GM19023 (cell line): ENCODE data around the gene FSD1.
"Not testable (repeated sequence)": the region's sequence is repeated elsewhere in the genome, so short reads cannot be mapped to it uniquely, and the experiment has no call there.

Experiments used
- ATAC-seq: cut with Tn5 transposase; IDR thresholded peaks from one replicate; pipeline ENCODE4 v1.9.1; 2021; ENCODE audit warnings: mild to moderate bottlenecking, moderate library complexity; ENCODE audit not compliant: unreplicated experiment

Gene FSD1

DNA sequence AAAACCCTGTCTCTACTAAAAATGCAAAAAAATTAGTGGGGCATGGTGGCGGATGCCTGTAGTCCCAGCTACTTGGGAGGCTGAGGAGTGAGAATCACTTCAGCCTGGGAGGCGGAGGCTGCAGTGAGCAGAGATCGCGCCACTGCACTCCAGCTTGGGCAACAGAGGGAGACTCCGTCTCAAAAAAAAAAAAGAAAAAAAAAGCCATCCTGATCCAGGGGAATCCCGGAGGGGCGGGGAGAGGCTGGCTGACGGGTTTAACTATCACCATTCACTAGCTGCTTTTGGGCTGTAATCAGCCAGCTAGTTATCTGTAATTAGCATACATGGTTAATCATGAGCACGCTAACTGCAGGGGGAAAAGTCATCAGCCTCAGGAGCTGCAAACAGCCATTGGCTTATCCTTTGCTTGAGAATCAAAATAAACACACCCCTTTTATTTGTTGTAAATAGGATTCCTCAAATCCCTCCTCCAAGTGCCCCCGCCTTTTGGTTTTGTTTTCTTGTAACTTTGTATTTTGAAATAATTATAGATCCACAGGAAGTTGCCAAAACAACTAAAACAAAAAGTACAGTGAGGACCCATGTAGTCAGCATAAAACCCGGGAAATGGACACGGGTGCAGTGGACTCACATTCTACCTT is 9.6 kb downstream of the FSD1 start:
- ATAC-seq, result no peak

DNA sequence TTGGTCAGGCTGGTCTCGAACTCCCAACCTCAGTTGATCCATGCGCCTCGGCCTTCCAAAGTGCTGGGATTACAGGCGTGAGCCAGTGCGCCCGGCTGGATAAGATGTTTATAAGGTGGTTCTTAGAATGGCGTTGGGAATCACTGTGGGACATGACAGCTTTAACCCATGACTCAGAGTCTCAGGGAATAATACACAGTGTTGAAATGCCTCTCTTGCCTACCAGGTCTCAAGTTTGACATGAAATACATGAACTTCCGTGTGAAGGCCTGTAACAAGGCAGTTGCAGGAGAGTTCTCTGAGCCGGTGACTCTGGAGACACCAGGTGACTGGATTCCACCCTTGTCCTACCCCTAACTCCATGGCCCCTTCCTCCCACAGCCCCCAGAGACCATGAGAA is 12.6 kb downstream of the FSD1 start:
- no peak for ATAC-seq

DNA sequence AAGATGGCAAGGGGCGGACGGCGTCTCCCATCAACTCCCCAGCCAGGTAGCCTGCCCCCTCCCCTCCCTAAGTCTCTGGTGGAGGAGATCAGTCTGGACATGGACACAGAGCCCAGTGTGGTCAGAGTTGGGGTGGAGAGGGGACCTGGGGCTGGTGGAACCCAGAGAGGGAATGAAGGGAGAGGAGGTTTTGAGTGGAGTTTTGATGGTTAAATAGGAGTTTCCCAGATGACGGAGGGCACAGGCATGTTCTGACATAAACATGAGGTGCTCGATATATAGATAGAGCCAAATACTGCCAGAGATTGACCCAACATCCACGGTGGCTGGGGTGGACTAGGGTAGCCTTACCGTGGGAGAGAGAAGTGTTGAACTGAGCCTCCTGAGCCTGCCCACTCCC is 14.1 kb downstream of the FSD1 start:
- ATAC-seq, result no peak

DNA sequence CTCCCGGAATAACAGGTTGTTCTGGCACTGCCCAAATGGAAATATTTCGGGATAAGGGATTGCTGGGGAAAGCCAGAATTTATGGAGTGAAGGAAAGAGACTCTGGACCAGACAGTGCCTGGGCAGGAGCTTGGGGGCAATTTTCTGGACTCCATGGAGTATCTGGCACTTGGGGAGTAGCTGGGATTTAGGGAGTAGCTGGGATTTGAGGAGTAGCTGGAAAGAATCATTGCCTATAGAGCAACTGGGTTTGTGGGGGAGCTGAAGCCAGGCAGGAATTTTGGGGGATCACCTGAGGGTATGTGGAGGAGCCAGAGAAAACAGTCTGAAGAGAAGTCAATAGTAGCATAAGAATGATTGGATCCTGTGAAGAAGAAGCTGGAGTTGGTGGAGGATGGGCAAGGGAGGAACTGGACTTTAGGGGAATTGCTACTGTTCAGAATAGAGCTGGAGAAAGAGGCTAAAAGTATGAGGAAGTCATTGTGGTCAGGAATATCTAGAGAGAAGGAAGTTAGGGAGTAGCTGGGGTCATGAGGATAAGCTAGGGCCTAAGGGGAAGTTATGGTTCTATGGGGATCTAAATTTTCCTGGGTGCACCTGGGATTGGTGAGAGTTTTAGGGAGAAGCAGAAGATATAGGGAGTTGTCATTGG is 14.8 kb downstream of the FSD1 start:
- no peak for ATAC-seq

DNA sequence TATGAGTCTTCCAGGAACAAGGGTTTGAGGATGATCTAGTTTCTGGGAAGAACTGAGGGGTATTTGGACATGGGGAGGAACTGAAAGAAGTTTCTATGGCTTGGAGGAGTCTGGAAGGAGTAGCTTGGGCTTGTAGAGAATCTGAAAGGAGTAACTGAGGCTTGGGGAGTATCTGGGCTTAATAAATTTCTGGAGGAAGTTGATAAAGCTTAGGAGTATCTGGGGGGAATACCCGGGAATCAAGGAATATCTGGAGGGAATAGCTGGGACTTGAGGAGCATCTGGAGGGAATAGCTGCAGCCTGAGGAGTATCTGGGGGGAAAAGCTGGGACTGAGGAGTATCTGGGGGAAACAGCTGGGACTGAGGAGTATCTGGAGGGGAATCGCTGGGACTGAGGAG is 16.0 kb downstream of the FSD1 start:
- no peak for ATAC-seq

DNA sequence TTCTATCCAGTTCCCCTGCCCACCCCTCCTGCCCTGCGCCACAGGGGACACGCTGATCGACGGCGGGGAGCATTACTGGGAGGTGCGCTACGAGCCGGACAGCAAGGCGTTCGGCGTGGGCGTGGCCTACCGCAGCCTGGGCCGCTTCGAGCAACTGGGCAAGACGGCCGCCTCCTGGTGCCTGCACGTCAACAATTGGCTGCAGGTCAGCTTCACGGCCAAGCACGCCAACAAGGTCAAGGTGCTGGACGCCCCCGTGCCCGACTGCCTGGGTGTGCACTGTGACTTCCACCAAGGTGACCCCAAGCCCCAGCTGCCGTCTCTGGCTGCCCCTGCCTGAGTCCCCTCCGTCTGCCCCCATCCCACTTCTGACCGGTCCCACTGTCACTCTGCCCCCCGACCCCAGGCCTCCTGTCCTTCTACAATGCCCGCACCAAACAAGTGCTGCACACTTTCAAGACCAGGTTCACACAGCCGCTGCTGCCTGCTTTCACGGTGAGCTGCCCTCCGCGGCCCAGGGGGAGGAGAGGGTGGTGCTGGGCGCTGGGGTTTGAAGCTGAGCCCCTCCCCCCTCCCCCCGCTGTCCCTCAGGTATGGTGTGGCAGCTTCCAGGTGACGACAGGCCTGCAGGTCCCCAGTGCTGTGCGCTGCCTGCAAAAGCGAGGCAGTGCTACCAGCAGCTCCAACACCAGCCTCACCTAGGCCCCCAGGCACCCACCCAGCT is 18.7 kb downstream of the FSD1 start:
- no peak for ATAC-seq

DNA sequence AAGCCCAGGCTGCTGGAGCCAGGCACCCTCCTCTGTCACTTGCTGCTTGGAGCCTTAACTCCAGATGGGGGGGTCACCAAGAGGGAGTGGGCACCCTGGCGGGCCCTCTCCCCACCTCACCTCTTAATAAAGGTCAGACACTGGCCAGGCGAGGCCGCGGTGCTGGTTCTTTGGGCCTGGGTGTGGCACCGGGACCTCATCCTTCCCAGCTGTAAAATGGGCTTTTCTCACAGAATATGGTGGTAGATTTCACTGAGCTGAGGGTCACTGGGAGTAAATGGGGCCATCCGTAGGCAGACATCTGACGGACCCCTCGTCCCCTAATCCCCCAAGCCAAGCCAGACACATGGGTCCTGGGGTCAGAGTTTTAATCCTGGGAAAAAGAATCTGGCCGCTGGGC is 19.3 kb downstream of the FSD1 start:
- ATAC-seq, result no peak

DNA sequence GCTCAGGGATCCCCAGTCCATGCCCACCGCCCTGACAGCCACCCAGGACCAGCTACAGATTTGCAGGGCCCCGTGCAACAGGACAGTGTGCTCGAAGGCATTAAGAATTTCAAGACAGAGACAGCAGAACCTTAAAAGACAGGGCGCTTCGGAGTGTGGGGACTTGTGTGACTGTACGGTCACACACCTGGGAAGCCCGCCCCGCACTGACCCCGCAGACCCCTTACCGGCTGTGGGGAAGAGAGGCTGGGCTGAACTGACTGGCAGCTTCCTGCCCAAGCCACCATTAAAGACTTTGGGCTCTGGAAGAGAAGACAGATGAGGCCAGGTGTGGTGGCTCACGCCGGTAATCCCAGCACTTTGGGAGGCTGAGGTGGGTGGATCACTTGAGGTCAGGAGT is 19.8 kb downstream of the FSD1 start:
- ATAC-seq, result no peak

DNA sequence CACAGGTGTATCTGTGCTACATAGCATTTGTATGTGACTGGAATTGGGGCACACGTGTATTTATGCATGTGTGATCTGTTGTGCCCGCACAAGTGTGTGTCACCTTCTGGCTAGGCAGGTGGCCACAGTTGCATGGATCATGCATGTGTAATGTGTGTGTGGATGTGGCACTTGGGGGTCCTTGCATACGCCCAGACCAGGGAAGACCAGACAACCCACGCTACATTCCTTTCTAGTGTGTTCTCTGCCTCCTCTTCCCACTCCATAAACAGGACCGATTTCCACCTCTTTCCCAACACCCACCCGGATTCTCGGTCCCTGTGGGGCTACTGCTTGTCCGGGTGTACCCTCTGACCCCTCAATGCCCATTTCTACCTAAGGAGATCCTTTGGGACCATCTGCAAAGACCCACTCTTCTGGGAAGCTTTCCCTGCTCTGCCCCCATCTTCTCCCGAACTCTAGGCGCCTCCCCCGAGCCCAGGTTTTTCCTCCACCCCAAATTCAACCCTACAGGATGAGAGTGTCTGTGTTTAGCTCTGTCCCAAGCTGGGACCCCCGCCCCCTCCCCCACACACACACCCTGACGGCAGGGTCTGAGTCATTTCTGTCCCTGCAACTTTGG is 21.9 kb downstream of the FSD1 start:
- no peak for ATAC-seq

DNA sequence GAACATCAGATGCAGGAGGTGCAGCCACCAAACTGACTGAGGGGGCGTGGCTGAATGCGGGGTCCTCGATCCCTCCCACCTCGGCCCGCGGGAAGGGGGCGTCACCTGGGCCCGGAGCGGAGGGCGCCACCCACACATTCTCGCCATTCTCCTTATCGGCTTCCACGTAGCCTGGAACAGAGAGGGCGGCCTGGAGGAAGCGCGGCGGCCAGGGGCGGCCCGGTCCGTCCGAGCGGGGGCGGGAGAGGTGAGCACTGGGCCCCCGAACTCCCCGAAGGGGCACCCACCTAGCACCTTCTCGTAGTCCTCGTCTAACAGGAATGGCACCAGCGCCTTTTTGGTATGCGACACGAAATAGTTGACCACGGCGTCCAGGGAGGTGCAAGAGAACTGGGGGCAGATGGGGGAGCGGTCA is 22.4 kb downstream of the FSD1 start:
- no peak for ATAC-seq

DNA sequence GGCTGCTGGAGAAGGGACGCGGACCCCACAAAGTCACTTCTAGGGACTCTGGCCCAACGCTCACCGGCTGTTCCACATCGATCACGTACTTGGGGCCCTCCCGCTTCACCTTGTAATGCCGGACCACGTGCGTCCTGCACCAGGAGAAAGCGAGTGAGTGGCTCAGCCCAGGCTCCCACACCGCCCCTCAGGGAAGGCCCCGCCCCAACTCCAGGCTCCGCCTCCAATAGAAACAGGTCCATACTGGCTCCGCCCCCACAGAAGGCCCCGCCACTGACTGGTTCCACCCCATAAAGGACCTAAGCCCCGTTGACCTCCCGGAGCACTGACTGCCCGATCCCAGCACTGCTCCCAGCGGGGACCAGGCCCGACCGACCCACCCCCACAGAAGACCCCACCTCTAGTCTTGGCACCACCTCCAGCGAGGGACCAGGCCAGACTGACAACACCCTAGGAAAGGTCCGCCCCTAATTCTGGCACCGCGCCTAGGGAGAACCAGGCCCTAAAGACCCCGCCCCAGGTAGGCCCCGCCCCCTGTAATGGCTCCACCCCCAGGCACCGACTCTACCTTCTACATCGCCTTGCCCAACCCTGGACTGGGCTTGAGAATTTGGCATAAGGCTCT is 23.0 kb downstream of the FSD1 start:
- no peak for ATAC-seq

DNA sequence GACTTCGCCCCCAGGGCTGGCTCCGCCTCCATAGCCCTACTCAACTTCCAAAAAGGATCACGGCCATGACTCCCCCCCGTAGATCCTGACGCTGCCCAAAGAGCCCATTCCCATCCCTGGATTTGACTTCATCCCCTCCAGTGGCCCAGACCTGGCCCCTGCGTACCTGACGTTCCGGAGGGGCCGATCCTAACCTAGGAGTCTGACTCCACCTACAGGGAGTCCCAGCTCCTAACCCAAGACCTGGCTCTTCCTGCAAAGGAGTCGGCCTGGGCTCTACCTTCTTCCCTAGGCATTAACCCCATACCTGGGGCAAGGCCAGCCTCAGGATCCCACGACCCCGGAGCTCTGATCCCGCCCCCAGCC is 23.5 kb downstream of the FSD1 start:
- ATAC-seq, result no peak

DNA sequence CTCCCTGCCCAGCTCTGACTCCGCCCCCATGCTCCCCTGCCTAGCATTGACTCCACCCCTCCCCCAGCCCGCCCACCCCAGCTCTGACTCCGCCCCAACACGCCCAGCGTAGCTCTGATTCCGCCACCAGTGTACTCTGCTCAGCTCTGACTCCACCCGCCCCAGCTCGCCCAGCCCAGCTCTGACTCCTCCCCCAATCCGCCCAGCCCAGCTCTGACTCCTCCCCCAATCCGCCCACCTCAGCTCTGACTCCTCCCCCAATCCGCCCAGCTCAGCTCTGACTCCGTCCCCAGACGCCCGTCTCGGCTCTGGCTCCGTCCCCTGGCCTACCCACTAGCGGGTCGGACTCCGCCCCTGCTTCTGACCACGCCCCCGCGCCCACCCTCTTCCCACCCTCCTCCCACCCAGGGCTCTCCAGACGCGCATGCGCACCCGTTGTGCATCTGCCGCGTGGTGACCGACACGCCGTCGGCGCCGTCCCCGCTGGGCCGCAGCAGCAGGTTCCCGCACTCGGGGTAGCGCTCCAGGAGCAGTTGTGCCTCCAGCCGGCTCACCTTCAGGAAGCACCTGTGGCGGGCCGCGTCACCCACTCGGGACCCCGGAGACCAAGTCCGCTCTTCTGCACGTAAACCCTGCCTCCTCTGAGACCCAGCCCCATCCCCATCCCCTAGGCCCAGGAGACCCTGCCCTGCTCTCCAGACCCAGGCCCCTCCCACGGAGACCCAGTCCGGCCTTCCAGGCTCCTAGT is 24.0 kb downstream of the FSD1 start:
- peak; percentile 76 for ATAC-seq

DNA sequence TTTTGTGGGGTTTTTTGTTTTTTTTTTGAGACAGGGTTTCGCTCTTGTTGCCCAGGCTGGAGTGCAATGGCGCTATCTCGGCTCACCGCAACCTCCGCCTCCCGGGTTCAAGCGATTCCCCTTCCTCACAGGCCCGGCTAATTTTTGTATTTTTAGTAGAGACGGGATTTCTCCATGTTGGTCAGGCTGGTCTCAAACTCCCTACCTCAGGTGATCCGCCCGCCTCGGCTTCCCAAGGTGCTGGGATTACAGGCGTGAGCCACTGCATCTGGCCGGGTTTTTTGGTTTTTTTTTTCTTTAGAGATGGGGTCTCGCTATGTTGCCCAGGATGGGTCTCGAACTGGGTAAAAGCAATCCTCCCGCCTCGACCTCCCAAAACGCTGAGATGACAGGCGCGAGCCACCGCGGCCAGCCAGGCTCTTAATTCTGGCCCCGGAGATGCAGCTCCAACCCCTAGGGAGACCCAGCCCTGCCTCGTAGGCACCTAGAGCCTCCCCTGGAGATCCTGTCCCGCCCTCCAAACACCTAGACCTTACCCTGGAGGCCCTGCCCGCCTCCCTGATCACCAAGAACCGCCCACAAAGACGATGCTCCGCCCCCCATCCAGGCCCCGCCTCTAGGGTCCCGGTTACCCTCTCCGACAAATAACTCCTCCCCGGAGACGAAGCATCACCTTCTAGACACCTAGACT is 24.7 kb downstream of the FSD1 start:
- not testable (repeated sequence) for ATAC-seq

DNA sequence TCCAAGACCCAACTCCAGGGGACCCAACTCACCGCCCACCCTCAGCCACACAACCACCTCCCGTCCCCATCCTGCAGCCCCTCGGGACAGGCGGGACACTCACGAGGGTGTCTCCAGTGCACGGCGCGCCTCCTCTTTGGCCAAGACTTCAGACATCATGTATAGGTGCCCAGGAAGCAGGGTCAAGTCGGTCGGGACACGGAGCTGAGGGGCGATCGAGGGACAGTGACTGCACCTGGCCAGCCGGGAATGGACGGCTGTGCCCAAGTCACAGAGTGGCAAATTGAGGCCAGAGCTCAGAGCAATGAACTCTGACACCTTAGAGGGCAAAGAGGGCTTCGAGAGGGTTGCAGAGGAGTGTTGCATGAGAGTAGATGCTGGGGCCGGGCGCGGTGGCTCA is 25.5 kb downstream of the FSD1 start:
- no peak for ATAC-seq

DNA sequence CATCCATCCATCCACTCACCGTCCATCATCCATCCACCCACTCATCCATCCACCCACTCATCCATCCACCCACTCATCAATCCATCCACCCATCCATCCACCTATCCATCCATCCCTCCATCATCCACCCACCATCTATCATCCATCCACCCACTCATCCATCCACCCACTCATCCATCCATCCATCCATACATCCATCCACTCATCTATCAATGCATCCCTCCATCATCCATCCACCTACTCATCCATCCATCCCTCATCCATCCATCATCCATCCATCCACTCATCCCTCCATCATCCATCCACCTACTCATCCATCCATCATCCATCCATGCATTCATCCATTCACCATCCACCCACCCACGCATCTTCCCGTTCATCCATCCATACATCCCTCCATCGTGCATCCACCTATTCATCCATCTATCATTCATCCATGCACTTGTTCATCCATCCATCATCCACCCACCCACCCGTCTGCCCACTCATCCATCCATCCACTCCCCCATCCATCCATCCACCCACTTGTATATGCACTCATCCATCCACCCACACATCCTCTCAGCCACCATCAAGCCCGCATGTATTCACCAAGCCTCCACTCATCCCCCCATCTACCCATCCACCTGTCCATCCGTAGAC is 30.7 kb downstream of the FSD1 start:
- no peak for ATAC-seq

DNA sequence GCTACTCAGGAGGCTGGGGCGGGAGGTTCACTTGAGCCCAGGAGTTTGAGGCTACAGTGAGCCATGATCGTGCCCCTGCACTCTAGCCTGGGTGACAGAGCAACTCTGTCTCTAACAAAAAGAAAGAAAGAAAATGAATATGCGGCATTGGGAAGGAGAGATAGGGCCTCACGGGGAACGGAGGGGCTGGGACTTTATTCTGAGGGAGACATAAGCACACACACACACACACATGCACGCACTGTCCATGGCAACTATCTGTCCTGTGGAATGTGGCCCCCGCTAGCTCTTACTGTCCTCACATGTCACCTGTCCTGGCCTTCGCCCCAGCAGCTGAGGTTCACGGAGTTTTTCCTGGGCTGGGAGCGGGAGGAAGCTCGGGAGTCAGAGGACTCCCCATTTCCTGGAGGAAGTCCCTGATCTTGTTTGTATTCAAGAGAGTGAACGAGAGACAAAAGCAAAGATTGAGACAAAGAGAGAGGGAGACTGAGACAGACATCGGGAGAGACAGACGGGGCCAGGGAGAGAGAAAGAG is 33.6 kb downstream of the FSD1 start:
- ATAC-seq, result no peak

DNA sequence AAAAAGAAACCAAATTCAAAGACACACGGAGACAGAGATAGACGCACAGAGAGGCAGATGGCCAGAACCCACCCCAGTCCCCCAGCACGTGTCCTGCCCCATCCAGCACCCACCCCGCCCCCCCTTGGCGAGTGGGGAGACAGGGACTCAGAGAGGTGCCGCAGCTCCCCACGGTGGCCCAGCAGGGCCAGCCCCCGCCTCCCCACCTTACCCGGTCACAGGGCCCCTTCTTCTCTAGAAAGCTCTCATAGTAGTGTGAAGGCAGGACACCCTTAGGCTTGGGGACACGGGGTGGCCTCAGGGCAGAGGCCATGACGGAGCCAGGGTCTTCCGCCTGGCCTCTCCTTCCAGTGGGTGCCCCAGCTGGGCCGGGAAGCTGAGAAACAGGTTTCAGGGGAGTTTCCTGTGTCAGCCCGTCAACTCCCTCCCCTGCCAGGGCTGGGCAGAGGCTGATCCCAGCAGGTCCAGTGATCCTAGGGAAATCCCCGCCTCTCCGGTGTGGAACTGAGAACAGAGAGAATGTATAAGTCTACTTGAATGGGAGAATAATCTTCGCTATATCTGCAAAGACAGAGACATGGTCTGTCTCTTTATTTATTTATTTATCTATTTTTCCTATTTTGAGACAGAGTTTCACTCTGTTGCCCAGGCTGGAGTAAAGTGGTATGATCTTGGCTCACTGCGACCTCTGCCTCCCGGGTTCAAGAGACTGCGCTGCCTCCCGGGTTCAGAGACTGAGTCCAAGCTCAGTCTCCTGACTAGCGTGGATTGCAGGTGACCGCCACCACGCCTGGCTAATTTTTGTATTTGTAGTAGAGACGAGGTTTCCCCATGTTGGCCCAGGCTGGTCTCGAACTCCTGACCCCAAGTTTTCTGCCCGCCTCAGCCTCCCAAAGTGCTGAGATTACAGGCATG is 34.3 kb downstream of the FSD1 start, which contains the start of gene STAP2:
STAP2 (minus strand) TSS at position 387 of the 915 bp plus-strand sequence; CDS start at position 313, 74 bp downstream.
- ATAC-seq, result no peak
